Endothelial cell of umbilical vein (primary cell): ENCODE measurements around the gene SYTL1. TPM values are rescaled to one million over a fixed set of nuclear protein-coding genes. Genes with fewer than 3 reads are reported as not detected.

ENCODE experiments used
- BruUV-seq: library from RNA; stranded (reverse); fragments of 400-500 nt; replicated peaks from 2 replicates; lab custom pipeline; 2021; lab: Mats Ljungman, UMichigan
- CTCF ChIA-PET: fragments of 300-600, 350-600 bp; sonication (Branson Sonifier 250); formaldehyde crosslinking; loops from one replicate; lab custom pipeline; 2021; ENCODE audit warnings: antibody characterized with exemption, inconsistent platforms; lab: Charles Lee
- POLR2A ChIA-PET: fragments of 300-600, 350-600 bp; sonication (Branson Sonifier 250); formaldehyde crosslinking; loops from one replicate; lab custom pipeline; 2021; ENCODE audit warnings: antibody characterized with exemption, inconsistent platforms; lab: Charles Lee
- DNase-seq: peaks from one replicate; pipeline ENCODE4 v3.0.0-alpha.2; 2011; ENCODE audit warnings: low read depth, low spot score
- FAIRE-seq: peaks from 2 replicates; lab custom pipeline; 2011; peaks lifted over from hg19 to GRCh38; lab: Jason Lieb, UNC
- H2AFZ ChIP-seq: 2 replicates; pipeline ENCODE4 v1.6.0; 2012; ENCODE audit warnings: low read depth, low read length, control low read depth, inconsistent platforms
- H3K27ac ChIP-seq: 2 replicates; pipeline ENCODE4 v1.5.1; 2011; ENCODE audit warnings: low read depth, mild to moderate bottlenecking, control low read depth, low read length, moderate library complexity; ENCODE audit not compliant: insufficient read depth
- H3K27me3 ChIP-seq, 2 experiments: 2 replicates each; pipeline versions ENCODE4 v1.6.0 to v1.6.1; 2011; ENCODE audit warnings: low read length in 2 of 2, mixed read lengths in 1 of 2; ENCODE audit not compliant: control insufficient read depth in 2 of 2, insufficient read depth in 2 of 2
- H3K36me3 ChIP-seq, 2 experiments: 2 replicates in 1 of 2; 3 replicates in 1 of 2; pipeline ENCODE4 v1.5.1; 2011; ENCODE audit warnings: low read length in 2 of 2, mild to moderate bottlenecking in 1 of 2, moderate library complexity in 1 of 2; ENCODE audit not compliant: control insufficient read depth in 2 of 2, insufficient read depth in 2 of 2; ENCODE audit errors: extremely low read depth in 1 of 2
- H3K4me1 ChIP-seq: 3 replicates; pipeline ENCODE4 v1.5.1; 2011; ENCODE audit warnings: mild to moderate bottlenecking, low read length; ENCODE audit not compliant: control insufficient read depth, insufficient read depth; ENCODE audit errors: extremely low read depth
- H3K4me2 ChIP-seq: 2 replicates; pipeline ENCODE4 v1.6.1; 2011; ENCODE audit warnings: low read length, control low read depth, mixed read lengths; ENCODE audit not compliant: insufficient read depth
- H3K4me3 ChIP-seq, 3 experiments: fragments of 200-600 bp in 1 of 3; sonication (generic), shearing (Covaris generic) in 1 of 3; replicated peaks in 1 of 3; 2 replicates each; pipeline ENCODE4 v1.5.1; 2011 to 2016; ENCODE audit warnings: control low read depth in 3 of 3, low read length in 3 of 3, mild to moderate bottlenecking in 2 of 3, inconsistent platforms in 1 of 3, low read depth in 1 of 3, moderate library complexity in 1 of 3; ENCODE audit not compliant: insufficient read depth in 1 of 3
- H3K79me2 ChIP-seq: 2 replicates; pipeline ENCODE4 v1.6.0; 2012; ENCODE audit warnings: low read length, inconsistent platforms; ENCODE audit not compliant: control insufficient read depth, insufficient read depth
- H3K9ac ChIP-seq: replicated peaks from 2 replicates; pipeline ENCODE3; 2011; ENCODE audit warnings: low read length, control low read depth; ENCODE audit not compliant: insufficient read depth; ENCODE audit errors: extremely low read depth
- H3K9me1 ChIP-seq: replicated peaks from 3 replicates; pipeline ENCODE4 v1.6.0; 2011; ENCODE audit warnings: mild to moderate bottlenecking, low read length; ENCODE audit not compliant: control insufficient read depth, insufficient read depth; ENCODE audit errors: extremely low read depth
- H3K9me3 ChIP-seq: replicated peaks from 2 replicates; pipeline ENCODE4 v1.5.1; 2012; ENCODE audit warnings: low read length, inconsistent platforms; ENCODE audit not compliant: control insufficient read depth, insufficient read depth
- H4K20me1 ChIP-seq: replicated peaks from 2 replicates; pipeline ENCODE3; 2011; ENCODE audit warnings: mild to moderate bottlenecking, low read length; ENCODE audit not compliant: control insufficient read depth, insufficient read depth; ENCODE audit errors: extremely low read depth
- EZH2 ChIP-seq: IDR thresholded peaks from 2 replicates; pipeline ENCODE4 v1.6.1; 2012; ENCODE audit warnings: borderline replicate concordance, low read depth, mild to moderate bottlenecking, moderate library complexity, low read length, inconsistent platforms; ENCODE audit not compliant: severe bottlenecking
- GATA2 ChIP-seq: IDR thresholded peaks from 2 replicates; pipeline ENCODE4 v1.7.0; 2011; ENCODE audit warnings: low read depth, mild to moderate bottlenecking, moderate library complexity, mixed read lengths, low read length; ENCODE audit not compliant: insufficient read length, insufficient read depth
- JUN ChIP-seq: IDR thresholded peaks from 2 replicates; pipeline ENCODE4 v1.6.1; 2011; ENCODE audit warnings: borderline replicate concordance, low read depth; ENCODE audit not compliant: insufficient read length, insufficient read depth
- POLR2A ChIP-seq: IDR thresholded peaks from 2 replicates; pipeline ENCODE4 v1.6.1; 2012; ENCODE audit warnings: low read depth, mild to moderate bottlenecking, control low read depth, low read length
- dilution Hi-C: fragments of 300-500 bp; cut with MboI; formaldehyde crosslinking; loops from one replicate; pipeline ENCODE4 v1.15.0; 2019; ENCODE audit warnings: low sequenced_read_pairs; ENCODE audit not compliant: extremely low pct_ligation_motif_present
- intact Hi-C: fragments of 100-400 bp; cut with micrococcal nuclease; formaldehyde crosslinking; loops from one replicate; pipeline ENCODE4 v1.10.0; 2022
- polyA plus RNA-seq, 4 experiments: library from polyadenylated mRNA; depleted of rRNA in 3 of 4; stranded (reverse) in 3 of 4; unstranded in 1 of 4; fragments of >200 nt; gene quantifications; 2 replicates each; pipeline versions ENCODE4 v1.2.1 to v1.2.3, GENCODE V29; 2011 to 2012; ENCODE audit warnings: missing spikeins in 1 of 4
- total RNA-seq: library from RNA; stranded (reverse); gene quantifications from 2 replicates; pipeline ENCODE4 v1.2.3, GENCODE V29; 2021
- TF ChIP-seq, protein P1 (sequence below): IDR thresholded peaks from 2 replicates; pipeline ENCODE4 v1.6.1; 2011; ENCODE audit not compliant: insufficient read depth, insufficient read length
- TF ChIP-seq, protein P2 (sequence below), 2 donors: IDR thresholded peaks; 1 replicate in 1 of 2; 2 replicates in 1 of 2; pipeline ENCODE4 v1.5.1; 2011; ENCODE audit warnings: low read length in 2 of 2, mild to moderate bottlenecking in 2 of 2, moderate library complexity in 2 of 2, control low read depth in 1 of 2, inconsistent platforms in 1 of 2, low read depth in 1 of 2; ENCODE audit not compliant: insufficient read depth in 1 of 2; ENCODE audit errors: extremely low read depth in 1 of 2

The SYTL1 gene
- total and polyA plus RNA-seq, 2 donors (not counting 3 experiments of a cell fraction or from before 2014, with no cell fraction given): 0.04 TPM; not detected in 1

DNA sequence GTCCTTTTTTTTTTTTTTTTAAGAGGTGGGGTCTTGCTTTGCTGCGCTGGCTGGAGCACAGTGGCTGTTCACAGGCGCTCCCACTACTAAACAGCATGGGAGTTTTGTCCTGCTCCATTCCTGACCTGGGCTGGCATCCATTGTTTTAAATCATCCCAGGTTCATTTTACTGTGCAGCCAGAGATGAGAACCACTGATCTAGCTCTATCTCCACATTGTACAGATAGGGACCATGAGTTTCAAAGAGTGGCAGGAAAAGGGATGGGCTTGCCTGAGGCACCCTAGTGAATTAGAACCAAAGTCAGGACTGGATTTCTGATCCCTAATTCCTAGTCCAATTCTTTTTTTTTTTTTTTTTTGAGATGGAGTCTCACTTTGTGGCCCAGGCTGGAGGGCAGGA, 27.1 kb upstream of the SYTL1 start:
- Histone ChIP-seq H3K9me1 (no peaks in the 10 kb centered on the region), H3K9me3 (no peaks in the 10 kb centered on the region), H4K20me1 (no peaks in the 10 kb centered on the region), H3K27me3 (peaks cover 0 to 4% of the 10 kb centered on the region in 2 experiments), H3K79me2 (no peaks in the 10 kb centered on the region), H3K4me3 (no peak overlapping the region), H2AFZ (no peak overlapping the region), H3K9ac (no peak overlapping the region), H3K36me3 (no peaks in the 10 kb centered on the region), H3K4me1 (no peaks in the 10 kb centered on the region), H3K27ac (no peak overlapping the region), H3K4me2 (no peak overlapping the region)
- CTCF ChIA-PET: interaction anchor here (2.2 kb wide), 1 partner anchor 14 kb away, joined by 9 read pairs; no protein-coding TSS in a partner anchor
- dilution Hi-C loops (no loop called here), intact Hi-C loops (no loop called here)
- TF ChIP-seq EZH2 (no peak), JUN (no peak), POLR2A (no peak), GATA2 (no peak)
- TF ChIP-seq, protein P1, sequence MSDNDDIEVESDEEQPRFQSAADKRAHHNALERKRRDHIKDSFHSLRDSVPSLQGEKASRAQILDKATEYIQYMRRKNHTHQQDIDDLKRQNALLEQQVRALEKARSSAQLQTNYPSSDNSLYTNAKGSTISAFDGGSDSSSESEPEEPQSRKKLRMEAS: no peak
- TF ChIP-seq, protein P2, sequence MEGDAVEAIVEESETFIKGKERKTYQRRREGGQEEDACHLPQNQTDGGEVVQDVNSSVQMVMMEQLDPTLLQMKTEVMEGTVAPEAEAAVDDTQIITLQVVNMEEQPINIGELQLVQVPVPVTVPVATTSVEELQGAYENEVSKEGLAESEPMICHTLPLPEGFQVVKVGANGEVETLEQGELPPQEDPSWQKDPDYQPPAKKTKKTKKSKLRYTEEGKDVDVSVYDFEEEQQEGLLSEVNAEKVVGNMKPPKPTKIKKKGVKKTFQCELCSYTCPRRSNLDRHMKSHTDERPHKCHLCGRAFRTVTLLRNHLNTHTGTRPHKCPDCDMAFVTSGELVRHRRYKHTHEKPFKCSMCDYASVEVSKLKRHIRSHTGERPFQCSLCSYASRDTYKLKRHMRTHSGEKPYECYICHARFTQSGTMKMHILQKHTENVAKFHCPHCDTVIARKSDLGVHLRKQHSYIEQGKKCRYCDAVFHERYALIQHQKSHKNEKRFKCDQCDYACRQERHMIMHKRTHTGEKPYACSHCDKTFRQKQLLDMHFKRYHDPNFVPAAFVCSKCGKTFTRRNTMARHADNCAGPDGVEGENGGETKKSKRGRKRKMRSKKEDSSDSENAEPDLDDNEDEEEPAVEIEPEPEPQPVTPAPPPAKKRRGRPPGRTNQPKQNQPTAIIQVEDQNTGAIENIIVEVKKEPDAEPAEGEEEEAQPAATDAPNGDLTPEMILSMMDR (IDR thresholded peaks at IDR 0.05; ENCODE audit: extremely low read depth in 1 of 2, insufficient read depth in 1 of 2, low read depth in 1 of 2, low read length in 2 of 2): no peak
- FAIRE-seq: no peak
- no TSS peak for BruUV-seq
- POLR2A ChIA-PET: no interaction called here
- DNase-seq: no peak
